Activated CD8-positive, alpha-beta memory T cell treated with anti-CD3 and anti-CD28 coated beads for 1 hour (primary cell): Measurements from ENCODE around the gene ZNF385B.

Source experiments
- DNase-seq, 2 donors: peaks; one replicate each; pipeline ENCODE4 v3.0.0-alpha.2; 2020; ENCODE audit warnings: low read depth in 1 of 2; ENCODE audit errors: extremely low read depth in 1 of 2

Gene ZNF385B

DNA sequence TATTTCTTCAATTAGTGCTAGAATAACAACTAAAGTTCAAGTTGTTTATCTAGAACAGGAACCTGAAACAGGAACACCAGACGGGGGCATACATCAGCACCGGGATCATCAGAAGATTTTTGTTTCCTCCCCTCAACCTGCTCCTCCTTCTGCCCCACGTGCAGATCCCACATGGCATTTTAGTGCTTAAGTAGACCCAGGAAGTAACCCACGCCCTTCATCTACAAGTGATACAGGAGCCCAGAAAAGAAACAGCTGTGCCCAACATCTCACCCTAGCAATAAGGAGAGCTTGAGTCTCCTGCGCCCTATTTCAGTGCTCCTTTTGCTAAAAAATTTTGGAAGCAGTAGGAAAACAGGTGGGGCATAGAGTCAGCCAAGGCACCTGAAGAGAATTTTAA, 5.2 kb downstream of the ZNF385B start:
- DNase-seq = no peak

- no peak for DNase-seq
Measured at GRCh38 chr2:179855673-179856072, 5.7 kb downstream of the ZNF385B start.

- no peak for DNase-seq
Measured at GRCh38 chr2:179854891-179855290, 6.5 kb downstream of the ZNF385B start.

- DNase-seq = no peak
Measured at GRCh38 chr2:179853108-179853507, 8.3 kb downstream of the ZNF385B start.

GRCh38 chr2:179850188-179850587, 11.2 kb downstream of the ZNF385B start:
- no peak for DNase-seq

- no peak for DNase-seq
Measured at GRCh38 chr2:179849719-179850118, 11.7 kb downstream of the ZNF385B start.

- no peak for DNase-seq
Measured at GRCh38 chr2:179843541-179843940, 17.9 kb downstream of the ZNF385B start.

- no peak for DNase-seq
Measured at GRCh38 chr2:179842498-179843153, 18.8 kb downstream of the ZNF385B start.

- DNase-seq = no peak
Measured at GRCh38 chr2:179840840-179841239, 20.6 kb downstream of the ZNF385B start.

DNA sequence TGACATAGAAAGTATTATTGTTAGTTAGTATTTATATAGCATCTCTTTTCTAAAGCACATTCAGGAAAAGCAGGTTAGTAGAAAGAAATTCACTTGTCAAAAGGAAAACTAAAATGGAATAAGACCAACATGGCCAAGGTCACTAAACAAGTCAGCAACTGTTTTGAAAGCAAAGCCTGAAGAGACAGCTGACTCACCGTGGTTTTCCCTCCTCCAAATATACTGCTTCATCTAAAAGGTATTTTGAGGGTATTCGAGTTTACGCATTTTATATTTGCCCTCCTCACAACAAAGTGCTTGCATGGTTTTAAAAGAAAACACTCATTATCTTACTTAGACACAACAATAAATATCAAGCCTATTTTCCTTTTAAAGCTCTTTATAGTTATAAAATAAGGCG, 24.0 kb downstream of the ZNF385B start:
- DNase-seq = no peak

GRCh38 chr2:179830043-179830787, 31.2 kb downstream of the ZNF385B start:
- no peak for DNase-seq

DNA sequence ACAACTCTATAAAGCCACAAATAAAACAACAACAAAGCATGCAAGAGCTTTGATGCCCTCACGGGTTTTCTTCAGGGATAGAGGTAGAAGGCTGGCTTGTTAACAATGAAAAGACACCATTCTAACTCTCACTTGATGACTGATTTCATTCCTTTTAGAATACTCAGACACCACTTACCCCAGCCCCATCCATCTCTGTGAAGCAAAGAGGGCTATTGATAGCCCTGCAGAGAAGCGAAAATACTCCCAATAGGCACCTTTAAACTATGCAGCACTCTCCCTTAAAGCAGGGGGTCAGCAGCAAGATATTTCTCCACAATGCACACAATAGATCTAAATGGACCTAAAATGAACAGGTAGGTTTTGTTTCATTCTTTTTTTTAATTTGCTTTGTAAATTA, 35.1 kb downstream of the ZNF385B start:
- no peak for DNase-seq

- DNase-seq = no peak
Measured at GRCh38 chr2:179825494-179825893, 35.9 kb downstream of the ZNF385B start.

- no peak for DNase-seq
Measured at GRCh38 chr2:179824961-179825360, 36.5 kb downstream of the ZNF385B start.

GRCh38 chr2:179822540-179822939, 38.9 kb downstream of the ZNF385B start:
- no peak for DNase-seq

- DNase-seq = no peak
Measured at GRCh38 chr2:179818546-179818945, 42.9 kb downstream of the ZNF385B start.

- no peak for DNase-seq
Measured at GRCh38 chr2:179817181-179817841, 44.1 kb downstream of the ZNF385B start.

DNA sequence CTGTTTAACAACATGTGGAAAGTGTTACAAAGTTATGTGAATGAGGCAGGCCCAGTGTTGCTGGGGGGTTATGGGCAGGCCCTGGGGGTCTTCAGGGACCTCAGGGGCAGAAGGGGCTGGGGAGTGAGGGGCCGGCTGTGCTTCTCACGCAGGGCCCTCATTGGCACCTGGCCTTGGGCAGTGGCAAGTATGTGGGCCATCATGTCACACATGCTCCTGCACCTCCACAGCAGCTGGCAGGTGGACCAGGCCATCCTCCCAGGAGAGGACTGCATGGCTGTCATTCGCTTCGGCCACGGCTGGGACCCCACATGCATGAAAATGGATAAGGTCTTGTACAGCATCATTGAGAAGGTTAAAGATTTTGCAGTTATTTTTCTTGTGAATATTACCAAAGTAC, 47.4 kb downstream of the ZNF385B start:
- DNase-seq = no peak

DNA sequence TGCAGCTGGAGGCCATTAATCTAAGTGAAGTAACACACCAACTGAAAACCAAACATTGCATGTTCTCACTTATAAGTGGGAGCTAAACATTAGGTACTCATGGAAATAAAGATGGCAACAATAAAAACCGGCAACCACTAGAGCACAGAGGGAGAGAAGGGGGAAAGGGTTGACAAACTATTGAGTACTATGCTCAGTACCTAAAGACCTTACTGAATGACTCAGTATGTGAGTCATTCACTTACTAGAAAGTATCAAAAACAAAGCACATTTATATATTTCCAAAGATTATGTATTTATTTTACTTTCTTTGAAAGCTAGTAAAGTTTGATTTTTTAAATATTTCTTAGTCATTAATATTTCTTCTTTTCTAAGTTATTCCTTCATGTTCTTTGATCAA, 48.9 kb downstream of the ZNF385B start:
- DNase-seq = no peak

DNA sequence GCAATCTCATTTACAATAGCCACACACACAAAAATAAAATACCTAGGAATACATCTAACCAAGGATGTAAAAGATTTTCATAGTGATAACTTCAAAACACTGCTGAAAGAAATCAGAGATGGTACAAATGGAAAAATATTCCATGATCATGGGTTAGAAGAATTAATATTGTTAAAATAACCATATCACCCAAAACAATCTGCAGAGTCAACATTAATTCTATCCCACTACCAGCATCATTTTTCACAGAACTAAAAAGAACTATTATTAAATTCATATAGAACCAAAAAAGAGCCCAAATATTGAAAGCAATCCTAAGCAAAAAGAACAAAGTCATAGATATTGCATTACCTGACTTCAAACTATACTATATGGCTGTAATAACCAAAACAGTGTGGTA, 50.4 kb downstream of the ZNF385B start:
- no peak for DNase-seq

- DNase-seq = no peak
Measured at GRCh38 chr2:179809606-179810005, 51.8 kb downstream of the ZNF385B start.

DNA sequence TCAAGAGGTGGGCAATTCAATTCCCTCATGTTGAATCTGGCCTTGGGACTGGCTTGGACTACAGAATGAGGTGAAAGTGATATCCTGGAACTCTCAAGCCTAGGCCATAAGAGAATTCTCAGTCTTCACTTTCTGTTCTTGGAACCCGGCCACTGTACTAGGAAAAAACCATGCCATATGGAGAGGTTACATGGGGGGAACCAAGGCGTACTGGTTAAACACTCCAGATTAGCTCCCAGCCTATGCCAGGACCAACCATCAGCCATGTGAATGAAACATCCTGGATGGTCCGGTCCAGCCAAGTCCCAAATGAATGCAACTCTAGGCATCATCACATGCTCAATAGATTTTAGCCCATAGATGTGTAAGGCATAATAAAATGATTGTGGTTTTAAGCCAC, 56.4 kb downstream of the ZNF385B start:
- DNase-seq = no peak
